ENCODE results near the gene POLN.

The POLN gene

GRCh38 chr4:2071912-2072867 lies 169.7 kb downstream of the POLN start:
- Histone ChIP-seq H3K27me3 (replicated peaks in 2 of 5; ENCODE audit: control insufficient read depth in 4 of 5, insufficient read depth in 5 of 5, low read length in 4 of 5) (no peaks in the 10 kb centered on the region), H3K27ac (ENCODE audit: insufficient read depth in 1 of 2, low read depth in 1 of 2, low read length in 2 of 2, poor library complexity in 1 of 2, severe bottlenecking in 2 of 2) (no peak overlapping the region), H3K4me3 (ENCODE audit: control insufficient read depth in 1 of 7, extremely low read depth in 1 of 7, insufficient read depth in 4 of 7, low read depth in 2 of 7, low read length in 6 of 7) (no peak overlapping the region), H3K4me1 (ENCODE audit: control extremely low read depth in 1 of 4, control insufficient read depth in 4 of 4, insufficient read depth in 4 of 4, low read length in 3 of 4) (no peaks in the 10 kb centered on the region), H3K36me3 (ENCODE audit: control insufficient read depth in 4 of 4, insufficient read depth in 4 of 4, low read length in 3 of 4) (no peaks in the 10 kb centered on the region), H3K9me3 (ENCODE audit: control extremely low read depth in 1 of 5, control insufficient read depth in 4 of 5, insufficient read depth in 2 of 5, low read depth in 1 of 5, low read length in 4 of 5) (no peaks in the 10 kb centered on the region)
- ChIA-PET POLR2A (no interaction called here), CTCF (no interaction called here)
- no peak for DNase-seq
- 89% methylated on average over 26 of the region's 28 CpGs for WGBS (ENCODE audit: insufficient coverage)

DNA sequence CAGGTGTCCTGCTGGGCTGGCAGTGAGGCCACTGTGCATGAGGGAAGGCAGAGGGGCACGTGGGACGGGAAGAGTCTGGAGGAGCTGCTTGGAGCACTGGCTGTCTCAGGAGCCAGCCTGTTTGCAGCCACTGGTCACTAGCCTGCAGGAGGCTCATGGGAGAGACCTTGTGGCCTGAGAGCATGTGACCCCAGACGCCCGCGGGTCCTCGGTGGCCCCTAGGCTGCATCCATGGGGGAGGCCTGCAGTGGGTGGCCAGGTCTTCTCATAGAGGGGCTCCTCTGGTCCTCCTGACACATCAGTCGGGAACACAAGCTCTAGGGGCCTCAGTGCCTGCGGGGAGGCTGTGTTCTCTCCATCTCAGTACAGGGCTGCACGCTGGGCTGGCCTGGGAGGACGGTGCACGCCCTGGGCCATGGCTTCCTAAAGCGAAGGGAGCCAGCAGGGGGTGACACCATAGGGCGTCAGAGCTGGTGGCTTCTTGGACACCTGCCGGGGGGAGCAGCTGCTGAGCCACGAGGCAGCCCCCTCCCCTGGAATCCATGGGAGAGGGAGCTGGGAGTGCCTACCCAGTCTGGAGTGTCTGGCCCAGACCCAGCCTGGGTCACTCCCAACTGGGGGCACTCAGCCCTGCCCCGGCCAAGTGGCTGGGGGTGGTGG lies 170.5 kb downstream of the POLN start:
- Histone ChIP-seq H3K27ac (ENCODE audit: insufficient read depth in 1 of 2, low read depth in 1 of 2, low read length in 2 of 2, poor library complexity in 1 of 2, severe bottlenecking in 2 of 2) (no peak overlapping the region), H3K4me1 (ENCODE audit: control extremely low read depth in 1 of 4, control insufficient read depth in 4 of 4, insufficient read depth in 4 of 4, low read length in 3 of 4) (no peaks in the 10 kb centered on the region), H3K27me3 (replicated peaks in 2 of 5; ENCODE audit: control insufficient read depth in 4 of 5, insufficient read depth in 5 of 5, low read length in 4 of 5) (no peaks in the 10 kb centered on the region), H3K36me3 (ENCODE audit: control insufficient read depth in 4 of 4, insufficient read depth in 4 of 4, low read length in 3 of 4) (no peaks in the 10 kb centered on the region), H3K4me3 (ENCODE audit: control insufficient read depth in 1 of 7, extremely low read depth in 1 of 7, insufficient read depth in 4 of 7, low read depth in 2 of 7, low read length in 6 of 7) (no peak overlapping the region), H3K9me3 (ENCODE audit: control extremely low read depth in 1 of 5, control insufficient read depth in 4 of 5, insufficient read depth in 2 of 5, low read depth in 1 of 5, low read length in 4 of 5) (no peaks in the 10 kb centered on the region)
- ChIA-PET POLR2A (no interaction called here), CTCF (no interaction called here)
- 77% methylated on average over 12 of the region's 16 CpGs for WGBS (ENCODE audit: insufficient coverage)
- no peak for DNase-seq

DNA sequence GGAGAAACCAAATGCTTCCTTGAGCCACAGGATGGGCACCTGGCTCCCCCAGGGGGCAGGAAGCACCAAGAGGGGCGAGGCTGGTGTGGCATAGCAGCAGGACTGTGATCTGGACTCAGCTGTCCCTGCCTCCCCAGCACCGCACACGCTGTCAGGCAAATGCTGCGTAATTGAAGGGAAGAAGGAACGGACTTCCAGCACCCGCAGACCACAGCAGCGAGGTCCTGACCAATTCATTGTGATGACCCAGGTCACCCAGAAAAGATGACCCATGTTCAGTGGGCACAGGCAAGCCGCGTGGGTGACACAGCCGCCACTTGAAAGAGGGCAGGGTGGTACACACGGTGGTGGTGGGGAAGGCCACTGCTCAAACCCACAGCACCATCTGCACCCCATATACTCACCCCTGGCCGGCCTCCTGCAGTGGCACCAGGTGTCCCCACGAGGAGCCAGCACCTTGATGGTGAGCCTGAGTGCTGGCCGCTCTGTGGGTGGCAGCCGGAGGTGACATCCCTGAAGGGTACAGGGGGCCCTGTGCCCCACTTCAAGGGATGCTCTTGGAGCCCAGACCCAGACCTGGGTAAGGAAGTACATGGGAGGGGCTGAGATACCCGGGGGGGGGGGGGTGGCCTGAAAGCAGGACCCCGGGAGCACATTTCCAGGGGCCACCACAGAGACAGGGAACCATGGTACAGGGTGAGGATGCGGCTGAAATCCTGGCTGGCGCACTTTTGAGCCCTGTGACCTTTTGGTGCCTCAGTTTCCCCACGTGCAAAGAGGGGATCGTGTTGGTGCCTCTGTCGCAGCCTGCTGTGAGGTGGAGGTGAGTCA lies 171.3 kb downstream of the POLN start:
- Histone ChIP-seq H3K27me3 (replicated peaks in 2 of 5; ENCODE audit: control insufficient read depth in 4 of 5, insufficient read depth in 5 of 5, low read length in 4 of 5) (no peaks in the 10 kb centered on the region), H3K9me3 (ENCODE audit: control extremely low read depth in 1 of 5, control insufficient read depth in 4 of 5, insufficient read depth in 2 of 5, low read depth in 1 of 5, low read length in 4 of 5) (no peaks in the 10 kb centered on the region), H3K4me3 (ENCODE audit: control insufficient read depth in 1 of 7, extremely low read depth in 1 of 7, insufficient read depth in 4 of 7, low read depth in 2 of 7, low read length in 6 of 7) (no peak overlapping the region), H3K27ac (ENCODE audit: insufficient read depth in 1 of 2, low read depth in 1 of 2, low read length in 2 of 2, poor library complexity in 1 of 2, severe bottlenecking in 2 of 2) (no peak overlapping the region), H3K4me1 (ENCODE audit: control extremely low read depth in 1 of 4, control insufficient read depth in 4 of 4, insufficient read depth in 4 of 4, low read length in 3 of 4) (no peaks in the 10 kb centered on the region), H3K36me3 (ENCODE audit: control insufficient read depth in 4 of 4, insufficient read depth in 4 of 4, low read length in 3 of 4) (no peaks in the 10 kb centered on the region)
- WGBS (ENCODE audit: insufficient coverage), result 87% methylated on average over 13 of the region's 22 CpGs
- ChIA-PET POLR2A (no interaction called here), CTCF (no interaction called here)
- DNase-seq, result no peak

- no peaks in the 10 kb centered on the region for H3K36me3 ChIP-seq (ENCODE audit: control insufficient read depth in 4 of 4, insufficient read depth in 4 of 4, low read length in 3 of 4)
- H3K9me3 ChIP-seq (ENCODE audit: control extremely low read depth in 1 of 5, control insufficient read depth in 4 of 5, insufficient read depth in 2 of 5, low read depth in 1 of 5, low read length in 4 of 5), result no peaks in the 10 kb centered on the region
- ChIA-PET CTCF (no interaction called here), POLR2A (no interaction called here)
- no peaks in the 10 kb centered on the region for H3K4me1 ChIP-seq (ENCODE audit: control extremely low read depth in 1 of 4, control insufficient read depth in 4 of 4, insufficient read depth in 4 of 4, low read length in 3 of 4)
- 91% methylated on average over 4 of the region's 14 CpGs for WGBS (ENCODE audit: insufficient coverage)
- H3K27ac ChIP-seq (ENCODE audit: insufficient read depth in 1 of 2, low read depth in 1 of 2, low read length in 2 of 2, poor library complexity in 1 of 2, severe bottlenecking in 2 of 2), result no peak overlapping the region
- H3K4me3 ChIP-seq (ENCODE audit: control insufficient read depth in 1 of 7, extremely low read depth in 1 of 7, insufficient read depth in 4 of 7, low read depth in 2 of 7, low read length in 6 of 7), result no peak overlapping the region
- H3K27me3 ChIP-seq (replicated peaks in 2 of 5; ENCODE audit: control insufficient read depth in 4 of 5, insufficient read depth in 5 of 5, low read length in 4 of 5), result no peaks in the 10 kb centered on the region
- DNase-seq, result no peak
These were observed 171.9 kb downstream of the POLN start for GRCh38 chr4:2069986-2070385.

GRCh38 chr4:2069161-2069971 lies 172.6 kb downstream of the POLN start:
- Histone ChIP-seq H3K27me3 (replicated peaks in 2 of 5; ENCODE audit: control insufficient read depth in 4 of 5, insufficient read depth in 5 of 5, low read length in 4 of 5) (no peaks in the 10 kb centered on the region), H3K4me1 (ENCODE audit: control extremely low read depth in 1 of 4, control insufficient read depth in 4 of 4, insufficient read depth in 4 of 4, low read length in 3 of 4) (no peaks in the 10 kb centered on the region), H3K9me3 (ENCODE audit: control extremely low read depth in 1 of 5, control insufficient read depth in 4 of 5, insufficient read depth in 2 of 5, low read depth in 1 of 5, low read length in 4 of 5) (no peaks in the 10 kb centered on the region), H3K36me3 (ENCODE audit: control insufficient read depth in 4 of 4, insufficient read depth in 4 of 4, low read length in 3 of 4) (no peaks in the 10 kb centered on the region), H3K27ac (ENCODE audit: insufficient read depth in 1 of 2, low read depth in 1 of 2, low read length in 2 of 2, poor library complexity in 1 of 2, severe bottlenecking in 2 of 2) (no peak overlapping the region), H3K4me3 (ENCODE audit: control insufficient read depth in 1 of 7, extremely low read depth in 1 of 7, insufficient read depth in 4 of 7, low read depth in 2 of 7, low read length in 6 of 7) (no peak overlapping the region)
- POLR2A ChIA-PET, result no interaction called here
- no peak for DNase-seq
- CTCF ChIA-PET, result no interaction called here
- WGBS (ENCODE audit: insufficient coverage), result 95% methylated on average over 11 of the region's 17 CpGs

DNA sequence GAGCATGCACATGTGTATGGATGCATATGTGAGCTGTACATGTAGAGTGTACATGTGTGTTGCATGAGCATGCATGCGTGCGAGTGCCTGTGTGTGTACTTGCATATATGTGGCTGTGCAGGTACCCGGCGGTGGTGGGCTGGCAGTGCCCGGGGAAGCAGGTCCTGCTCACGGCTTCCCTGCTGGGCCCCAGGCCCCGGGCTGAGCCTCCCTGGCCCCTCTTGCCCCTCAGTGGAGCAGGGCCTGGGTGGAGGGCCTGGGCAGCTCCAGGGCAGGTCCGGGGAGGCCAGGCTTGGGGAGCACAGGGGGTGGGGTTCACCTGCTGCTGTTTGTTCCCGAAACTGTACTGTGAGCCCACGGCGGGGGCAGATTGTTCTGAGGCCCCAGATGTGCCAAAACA lies 173.4 kb downstream of the POLN start:
- no peak overlapping the region for H3K27ac ChIP-seq (ENCODE audit: insufficient read depth in 1 of 2, low read depth in 1 of 2, low read length in 2 of 2, poor library complexity in 1 of 2, severe bottlenecking in 2 of 2)
- ChIA-PET CTCF (no interaction called here), POLR2A (no interaction called here)
- DNase-seq, result no peak
- no peaks in the 10 kb centered on the region for H3K4me1 ChIP-seq (ENCODE audit: control extremely low read depth in 1 of 4, control insufficient read depth in 4 of 4, insufficient read depth in 4 of 4, low read length in 3 of 4)
- no peak overlapping the region for H3K4me3 ChIP-seq (ENCODE audit: control insufficient read depth in 1 of 7, extremely low read depth in 1 of 7, insufficient read depth in 4 of 7, low read depth in 2 of 7, low read length in 6 of 7)
- no peaks in the 10 kb centered on the region for H3K9me3 ChIP-seq (ENCODE audit: control extremely low read depth in 1 of 5, control insufficient read depth in 4 of 5, insufficient read depth in 2 of 5, low read depth in 1 of 5, low read length in 4 of 5)
- whole genome bisulfite sequencing (ENCODE audit: insufficient coverage), result 98% methylated on average over 11 of the region's 11 CpGs
- H3K27me3 ChIP-seq (replicated peaks in 2 of 5; ENCODE audit: control insufficient read depth in 4 of 5, insufficient read depth in 5 of 5, low read length in 4 of 5), result no peaks in the 10 kb centered on the region
- H3K36me3 ChIP-seq (ENCODE audit: control insufficient read depth in 4 of 4, insufficient read depth in 4 of 4, low read length in 3 of 4), result no peaks in the 10 kb centered on the region

All from common myeloid progenitor, CD34-positive (primary cell).